HG03460 (cell line): ENCODE measurements around the gene IQCH.
"Not testable (repeated sequence)": the region's sequence is repeated elsewhere in the genome, so short reads cannot be mapped to it uniquely, and the experiment has no call there.

Source experiments
- ATAC-seq: cut with Tn5 transposase; IDR thresholded peaks from one replicate; pipeline ENCODE4 v1.9.1; 2021; ENCODE audit not compliant: unreplicated experiment

IQCH gene

DNA sequence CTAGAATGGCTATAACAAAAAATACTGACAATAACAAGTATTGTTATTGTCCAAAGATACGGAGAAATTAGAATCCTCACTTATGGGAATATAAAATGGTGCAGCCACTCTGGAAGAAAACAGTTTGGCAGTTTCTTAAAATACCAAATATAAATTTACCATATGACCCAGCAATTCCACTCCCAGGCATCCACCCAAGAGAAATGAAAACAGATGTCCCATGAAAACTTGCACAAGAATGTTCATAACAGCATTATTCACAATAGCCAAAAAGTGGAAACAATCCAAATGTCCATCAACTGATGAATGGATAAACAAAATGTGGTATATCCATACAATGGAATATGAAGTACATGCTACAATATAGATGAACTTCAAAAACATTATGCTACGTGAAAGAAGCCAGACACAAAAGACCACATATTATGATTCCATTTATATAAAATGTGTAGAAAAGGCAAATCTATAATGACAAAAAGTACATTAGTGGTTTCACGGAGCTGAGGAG is 9.6 kb upstream of the IQCH start:
- no peak for ATAC-seq

- ATAC-seq, result not testable (repeated sequence)
These were observed 8.0 kb upstream of the IQCH start for GRCh38 chr15:67246606-67247005.

DNA sequence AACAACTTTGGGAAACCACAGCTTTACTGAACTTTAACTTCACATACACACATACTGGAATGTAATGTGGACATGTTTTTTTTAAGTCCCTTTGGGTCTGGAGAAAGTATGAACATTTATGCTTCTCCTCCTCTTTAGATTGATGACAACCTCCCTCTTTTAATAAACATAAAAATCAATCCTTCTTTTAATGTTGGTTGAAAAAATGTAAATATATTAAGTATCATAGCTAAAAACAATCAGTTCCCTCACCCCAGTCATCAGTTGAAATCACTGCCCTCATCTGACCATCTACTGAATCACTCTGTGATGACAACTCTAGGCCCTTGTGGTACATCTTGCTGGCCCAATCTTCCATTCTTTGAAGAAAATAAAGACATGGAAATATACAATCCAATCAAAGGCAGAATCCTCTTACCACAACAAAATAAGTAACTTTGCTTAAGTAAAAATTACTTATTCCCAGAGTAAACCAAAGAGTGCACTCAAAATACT is 6.5 kb upstream of the IQCH start:
- no peak for ATAC-seq

DNA sequence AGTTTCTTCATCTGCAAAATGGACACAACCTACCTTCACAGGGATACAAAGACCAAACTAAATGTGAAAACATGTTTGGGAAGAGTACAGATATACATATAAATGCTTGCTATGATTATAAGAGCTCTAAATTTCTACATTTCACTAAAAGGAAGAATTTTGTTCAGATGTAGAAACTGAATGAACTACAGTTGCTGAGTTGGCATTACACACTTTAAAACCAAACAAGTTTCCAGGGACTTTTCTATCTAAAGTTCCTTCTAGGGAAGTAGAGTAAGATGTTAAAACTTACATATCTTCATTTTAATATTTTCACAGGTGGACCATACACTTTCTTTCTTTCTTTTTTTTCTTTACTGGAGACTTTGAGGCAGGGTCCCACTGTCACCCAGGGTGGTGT is 4.8 kb upstream of the IQCH start:
- no peak for ATAC-seq

- no peak for ATAC-seq
These were observed 3.3 kb upstream of the IQCH start for GRCh38 chr15:67251318-67251717.

- no peak for ATAC-seq
These were observed 1.5 kb upstream of the IQCH start for GRCh38 chr15:67253101-67253500.

- no peak for ATAC-seq
These were observed 893 bp upstream of the IQCH start for GRCh38 chr15:67253549-67254237.

- ATAC-seq, result no peak
These were observed 1.5 kb downstream of the IQCH start for GRCh38 chr15:67256051-67256450.

DNA sequence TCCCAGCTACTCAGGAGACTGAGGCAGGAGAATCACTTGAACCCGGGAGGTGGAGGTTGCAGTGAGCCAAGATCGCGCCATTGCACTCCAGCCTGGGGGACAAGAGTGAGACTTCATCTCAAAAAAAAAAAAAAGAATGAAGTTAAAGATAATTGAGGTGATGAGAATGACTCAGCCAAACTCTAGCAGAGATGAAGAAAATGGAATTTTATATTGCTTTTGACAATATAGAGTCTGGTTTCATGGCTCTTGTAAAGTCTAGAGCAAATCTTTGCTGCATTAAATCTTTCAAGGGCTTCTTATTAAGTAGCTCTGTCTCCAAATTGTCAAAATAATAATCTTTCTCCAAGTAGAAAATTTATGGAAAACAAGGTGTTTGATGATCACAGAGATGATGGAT is 3.8 kb downstream of the IQCH start:
- not testable (repeated sequence) for ATAC-seq

- no peak for ATAC-seq
These were observed 4.8 kb downstream of the IQCH start for GRCh38 chr15:67259379-67259778.

DNA sequence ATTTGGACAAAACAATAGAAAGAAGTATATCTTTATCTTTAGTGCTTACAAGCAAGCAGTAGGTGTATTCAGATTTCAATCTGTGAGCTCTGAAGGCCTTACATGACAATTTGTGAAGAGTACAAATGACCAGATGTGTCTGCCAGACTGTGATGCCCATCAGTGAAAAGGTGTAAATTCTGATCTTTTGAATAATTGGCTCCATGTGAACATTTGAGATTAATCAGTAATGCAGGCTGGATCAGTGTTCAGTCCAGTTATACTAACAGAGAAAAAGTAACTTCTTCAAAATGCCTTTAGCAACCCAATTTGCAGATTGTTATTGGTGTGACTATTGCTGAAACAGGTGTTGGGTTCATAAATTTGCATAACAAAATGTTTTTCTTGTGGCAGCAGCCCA is 5.2 kb downstream of the IQCH start:
- ATAC-seq, result no peak

DNA sequence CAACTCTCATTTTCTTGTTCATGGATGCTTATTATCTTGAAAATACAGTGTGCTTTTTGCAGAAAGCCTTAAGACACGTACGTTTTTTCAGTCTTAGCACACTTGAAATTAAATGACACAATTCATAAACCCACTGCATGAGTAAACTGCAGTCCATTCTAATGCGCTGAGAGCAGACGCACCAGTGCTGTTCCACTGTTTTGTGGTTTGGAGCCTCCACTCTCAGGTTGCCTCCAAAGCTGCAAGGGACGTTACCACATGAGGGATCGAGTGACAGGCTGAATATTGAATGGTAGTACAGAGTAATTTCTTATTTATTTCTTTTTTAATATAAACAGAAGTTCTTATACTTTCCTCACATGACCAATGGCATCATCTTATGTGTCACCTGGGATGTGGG is 12.3 kb downstream of the IQCH start:
- no peak for ATAC-seq

- ATAC-seq, result no peak
These were observed 12.9 kb downstream of the IQCH start for GRCh38 chr15:67267440-67267839.

DNA sequence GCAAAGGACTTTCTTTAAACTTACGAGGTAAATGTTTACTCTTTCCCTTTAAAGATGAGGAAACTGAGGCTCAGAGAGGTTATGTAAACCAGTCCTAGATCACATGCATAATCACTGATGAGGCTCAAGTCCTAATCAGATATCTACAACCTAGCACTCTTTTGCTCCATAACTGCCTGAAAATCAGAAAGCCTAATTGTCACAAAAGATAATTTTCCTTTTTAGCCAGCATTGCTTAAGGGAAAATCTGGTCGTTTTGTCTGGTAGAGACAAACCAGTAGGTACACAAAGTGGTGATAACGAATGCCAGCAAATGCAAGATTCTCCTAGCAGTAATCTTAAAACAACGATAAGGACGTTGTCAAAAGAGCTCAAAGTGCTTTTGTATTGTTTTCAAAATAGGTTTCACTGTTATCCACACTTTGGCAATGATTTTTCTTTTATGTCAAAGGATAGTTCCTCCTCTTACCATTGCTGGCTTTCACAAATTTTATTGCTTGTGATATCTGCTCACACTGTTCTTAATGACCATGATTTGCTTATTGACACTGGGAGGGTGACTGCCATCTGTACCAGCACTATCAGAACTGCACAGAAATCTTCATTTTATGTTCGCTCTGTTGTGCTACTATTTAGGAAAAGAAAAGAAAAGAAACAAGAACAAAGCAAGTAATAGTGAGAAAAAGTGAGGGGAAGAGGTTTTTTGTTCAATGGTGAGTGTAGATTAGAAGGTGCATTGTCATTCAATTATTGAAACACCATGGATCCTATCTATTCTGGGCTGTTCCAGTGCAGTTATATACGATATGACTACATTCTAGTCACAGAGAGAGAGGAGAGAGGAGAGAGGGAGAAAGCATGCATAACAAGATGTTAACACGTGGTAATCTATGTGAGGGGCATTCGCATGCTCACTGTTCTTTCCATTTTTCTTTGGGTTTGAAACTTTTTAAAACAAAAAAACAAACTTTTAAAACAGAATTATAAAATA is 13.7 kb downstream of the IQCH start:
- ATAC-seq, result no peak

DNA sequence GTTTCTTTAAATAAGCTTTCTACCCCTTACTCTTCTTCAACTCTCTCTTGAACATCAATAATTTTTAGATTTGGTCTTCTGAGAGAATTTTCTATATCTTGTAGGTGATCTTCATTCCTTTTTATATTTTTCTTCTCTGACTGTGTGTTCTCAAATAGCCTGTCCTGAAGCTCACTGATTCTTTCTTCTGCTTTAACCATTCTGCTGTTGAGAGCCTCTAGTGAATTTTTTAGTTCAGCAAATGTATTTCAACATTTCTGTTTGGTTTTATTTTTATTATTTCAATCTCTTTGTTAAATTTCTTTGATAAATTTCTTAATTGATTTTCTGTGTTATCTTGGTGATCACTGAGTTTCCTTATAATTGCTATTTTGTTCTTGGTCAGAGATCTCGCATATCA is 19.6 kb downstream of the IQCH start:
- ATAC-seq, result no peak

GRCh38 chr15:67276666-67277065 is 22.1 kb downstream of the IQCH start:
- no peak for ATAC-seq

- no peak for ATAC-seq
These were observed 25.6 kb downstream of the IQCH start for GRCh38 chr15:67280217-67280616.

DNA sequence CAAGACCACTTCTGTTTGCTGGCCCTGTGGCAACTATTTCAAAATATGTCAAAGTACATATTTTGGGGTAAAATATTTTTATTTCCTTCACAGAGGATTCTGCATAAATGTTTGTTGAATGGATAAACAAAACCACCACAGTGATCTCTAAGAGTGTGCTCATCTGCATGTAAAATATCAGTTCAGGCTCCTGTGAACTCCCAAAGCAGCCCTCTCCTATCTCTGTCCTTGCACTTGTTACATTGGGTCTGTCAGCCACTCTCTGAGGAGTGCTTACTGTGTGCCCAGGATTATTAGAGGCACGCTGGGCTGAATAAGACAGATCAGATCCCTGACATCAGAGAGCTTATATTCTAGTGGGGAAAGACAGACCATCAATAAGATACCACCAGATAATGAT is 27.1 kb downstream of the IQCH start:
- ATAC-seq, result no peak

GRCh38 chr15:67285625-67286024 is 31.0 kb downstream of the IQCH start:
- ATAC-seq, result not testable (repeated sequence)

DNA sequence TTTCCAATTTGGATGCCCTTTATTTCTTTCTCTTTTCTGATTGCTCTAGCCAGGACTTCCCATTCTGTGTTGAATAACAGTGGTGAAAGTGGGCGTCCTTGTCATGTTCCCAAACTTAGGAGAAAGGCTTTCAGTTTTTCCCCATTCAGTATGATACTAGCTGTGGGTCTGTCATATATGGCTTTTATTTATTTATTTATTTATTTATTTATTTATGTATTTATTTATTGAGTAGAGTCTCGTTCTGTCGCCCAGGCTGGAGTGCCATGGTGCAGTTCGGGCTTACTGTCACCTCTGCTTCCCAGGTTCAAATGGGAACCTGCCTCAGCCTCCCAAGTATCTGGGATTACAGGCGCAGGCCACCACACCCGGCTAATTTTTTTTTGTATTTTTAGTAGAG is 31.8 kb downstream of the IQCH start:
- ATAC-seq, result not testable (repeated sequence)

- no peak for ATAC-seq
These were observed 35.7 kb downstream of the IQCH start for GRCh38 chr15:67290319-67290718.

DNA sequence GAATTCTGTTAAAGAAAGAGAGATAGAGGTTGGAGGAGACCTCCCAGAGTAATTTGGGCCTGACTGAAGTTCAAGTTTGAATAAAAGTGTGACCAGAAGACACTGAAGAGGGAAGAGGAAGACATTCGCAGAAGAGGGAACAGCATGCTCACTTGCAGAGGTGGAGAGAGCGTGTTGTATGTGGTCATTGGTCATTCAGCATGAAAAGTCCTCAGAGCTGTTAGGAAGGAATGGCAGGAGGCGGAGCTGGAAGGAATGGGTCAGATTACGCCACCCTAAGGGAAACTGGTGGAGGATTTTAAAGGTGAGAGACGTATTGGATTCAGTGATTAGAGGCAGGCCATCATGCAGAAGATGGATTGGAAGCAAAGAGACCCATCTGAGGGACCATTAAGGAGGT is 41.6 kb downstream of the IQCH start:
- no peak for ATAC-seq
